ENCODE data around the gene HSD17B12.

HSD17B12 gene

DNA sequence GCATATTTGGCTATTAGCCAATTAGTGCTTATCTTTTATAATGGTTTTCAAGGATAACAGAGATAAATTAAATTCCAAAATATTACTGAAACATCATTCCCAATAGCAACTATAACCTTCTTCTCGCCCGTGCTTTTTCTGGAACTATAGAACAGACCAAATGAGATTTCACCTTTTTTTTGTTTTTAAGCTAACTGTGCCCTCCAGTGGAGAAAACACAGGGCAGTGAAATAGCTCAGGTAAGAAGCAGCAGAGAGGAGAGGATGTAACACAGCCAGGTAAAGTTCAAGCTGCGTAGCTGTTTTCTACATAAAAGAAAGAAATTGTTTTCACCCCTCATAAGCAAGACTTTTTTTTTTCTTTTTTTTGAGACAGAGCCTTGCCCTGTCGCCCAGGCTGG, 28.2 kb downstream of the HSD17B12 start:
- Histone ChIP-seq H3K36me3 (ENCODE audit: insufficient read depth, low read length) (no peaks in the 10 kb centered on the region), H3K79me2 (ENCODE audit: control insufficient read depth, insufficient read depth, low read length, unreplicated experiment) (peaks cover 39% of the 10 kb centered on the region), H3K27me3 (ENCODE audit: insufficient read depth, low read length) (no peaks in the 10 kb centered on the region), H3K4me1 (ENCODE audit: control insufficient read depth, insufficient read depth, low read length, unreplicated experiment) (no peaks in the 10 kb centered on the region), H3K27ac (ENCODE audit: low read depth, low read length) (no peak overlapping the region), H3K4me3 (ENCODE audit: low read depth, low read length) (no peak overlapping the region), H2AFZ (ENCODE audit: low read length, unreplicated experiment) (no peak overlapping the region)

DNA sequence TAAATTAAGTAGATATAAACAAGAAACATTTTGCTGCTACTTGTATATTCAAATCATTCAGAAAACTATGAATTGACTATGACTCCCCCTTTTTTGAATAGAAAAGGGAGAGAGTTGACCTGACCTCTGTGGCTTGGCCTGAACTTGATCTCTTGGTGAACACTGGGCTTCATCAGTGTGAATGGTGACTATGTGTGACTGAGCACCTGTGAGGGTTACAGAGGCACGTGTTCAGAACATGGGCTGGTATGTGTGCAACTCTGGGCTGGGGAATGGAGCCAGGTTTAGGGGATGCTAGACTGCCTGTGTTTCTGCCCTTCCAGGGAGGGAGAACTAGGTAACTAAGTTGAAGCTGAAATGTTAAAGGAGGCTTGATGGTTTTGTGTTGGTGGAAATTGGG, 29.2 kb downstream of the HSD17B12 start:
- peaks cover 35% of the 10 kb centered on the region for H3K79me2 ChIP-seq (ENCODE audit: control insufficient read depth, insufficient read depth, low read length, unreplicated experiment)
- H3K4me3 ChIP-seq (ENCODE audit: low read depth, low read length), result no peak overlapping the region
- H3K27ac ChIP-seq (ENCODE audit: low read depth, low read length), result no peak overlapping the region
- no peaks in the 10 kb centered on the region for H3K4me1 ChIP-seq (ENCODE audit: control insufficient read depth, insufficient read depth, low read length, unreplicated experiment)
- H2AFZ ChIP-seq (ENCODE audit: low read length, unreplicated experiment), result no peak overlapping the region
- H3K27me3 ChIP-seq (ENCODE audit: insufficient read depth, low read length), result no peaks in the 10 kb centered on the region
- H3K36me3 ChIP-seq (ENCODE audit: insufficient read depth, low read length), result no peaks in the 10 kb centered on the region

DNA sequence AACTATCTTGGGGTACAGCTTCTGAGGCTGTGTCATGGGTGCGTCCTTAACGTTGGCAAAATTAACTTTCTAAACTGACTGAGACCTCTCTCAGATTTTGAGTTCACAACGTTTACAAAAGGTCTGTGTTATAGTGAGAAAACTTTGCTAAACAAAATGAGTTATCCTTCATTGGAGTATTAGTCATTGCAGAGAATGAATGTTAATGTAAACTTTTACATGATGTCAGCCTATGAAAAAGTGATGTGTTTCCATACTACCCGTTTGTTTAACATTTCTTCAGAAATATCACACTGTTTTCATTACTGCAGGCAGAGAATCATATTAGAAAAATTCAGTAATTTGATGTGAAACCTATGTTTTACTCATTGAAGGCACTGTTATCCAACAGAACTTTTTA, 32.1 kb downstream of the HSD17B12 start:
- Histone ChIP-seq H3K4me3 (ENCODE audit: low read depth, low read length) (no peak overlapping the region), H3K36me3 (ENCODE audit: insufficient read depth, low read length) (peaks cover 6% of the 10 kb centered on the region), H3K27me3 (ENCODE audit: insufficient read depth, low read length) (no peaks in the 10 kb centered on the region), H3K27ac (ENCODE audit: low read depth, low read length) (no peak overlapping the region), H3K79me2 (ENCODE audit: control insufficient read depth, insufficient read depth, low read length, unreplicated experiment) (peaks cover 32% of the 10 kb centered on the region), H2AFZ (ENCODE audit: low read length, unreplicated experiment) (no peak overlapping the region), H3K4me1 (ENCODE audit: control insufficient read depth, insufficient read depth, low read length, unreplicated experiment) (no peaks in the 10 kb centered on the region)

DNA sequence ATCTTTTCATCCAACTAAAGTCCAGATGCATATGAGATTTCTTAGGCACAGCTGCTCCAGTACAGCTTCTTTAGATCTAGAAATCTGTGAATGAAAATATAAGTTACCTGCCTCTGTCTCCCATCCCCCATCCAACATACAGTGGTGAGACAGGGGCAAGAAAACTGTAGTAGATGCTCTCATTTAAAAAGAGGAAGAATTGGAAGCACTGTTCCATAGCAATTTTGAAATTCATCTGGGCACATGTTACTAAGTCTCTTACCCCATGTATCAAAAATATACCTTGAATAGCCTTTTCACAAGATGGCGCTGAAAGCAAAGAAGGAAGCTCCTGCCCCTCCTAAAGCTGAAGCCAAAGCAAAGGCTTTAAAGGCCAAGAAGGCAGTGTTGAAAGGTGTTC, 37.8 kb downstream of the HSD17B12 start:
- Histone ChIP-seq H3K27ac (ENCODE audit: low read depth, low read length) (no peak overlapping the region), H2AFZ (ENCODE audit: low read length, unreplicated experiment) (no peak overlapping the region), H3K27me3 (ENCODE audit: insufficient read depth, low read length) (no peaks in the 10 kb centered on the region), H3K36me3 (ENCODE audit: insufficient read depth, low read length) (peaks cover 15% of the 10 kb centered on the region), H3K4me3 (ENCODE audit: low read depth, low read length) (no peak overlapping the region), H3K4me1 (ENCODE audit: control insufficient read depth, insufficient read depth, low read length, unreplicated experiment) (no peaks in the 10 kb centered on the region), H3K79me2 (ENCODE audit: control insufficient read depth, insufficient read depth, low read length, unreplicated experiment) (peaks cover 32% of the 10 kb centered on the region)

GRCh38 chr11:43723617-43724016, 43.1 kb downstream of the HSD17B12 start:
- H3K79me2 ChIP-seq (ENCODE audit: control insufficient read depth, insufficient read depth, low read length, unreplicated experiment), result peaks cover 18% of the 10 kb centered on the region

DNA sequence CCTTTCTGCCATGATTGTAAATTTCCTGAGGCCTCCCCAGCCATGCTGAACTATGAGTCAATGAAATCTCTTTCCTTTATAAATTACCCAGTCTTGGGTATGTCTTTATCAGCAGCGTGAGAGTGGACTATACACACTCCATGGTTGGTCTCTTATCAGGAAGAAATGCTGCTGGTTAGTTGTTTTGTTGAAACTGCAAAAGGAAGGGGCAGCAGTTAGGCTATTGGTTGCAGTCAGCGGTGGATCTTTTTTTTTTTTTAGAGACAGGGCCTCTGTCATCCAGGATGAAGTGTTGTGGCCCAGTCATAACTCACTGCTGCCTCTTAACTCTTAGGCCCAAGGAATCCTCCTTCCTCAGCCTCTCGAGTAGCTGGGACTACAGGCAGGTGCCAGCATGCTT, 51.7 kb downstream of the HSD17B12 start:
- H3K79me2 ChIP-seq (ENCODE audit: control insufficient read depth, insufficient read depth, low read length, unreplicated experiment), result peaks cover 42% of the 10 kb centered on the region
- peaks cover 9% of the 10 kb centered on the region for H3K4me1 ChIP-seq (ENCODE audit: control insufficient read depth, insufficient read depth, low read length, unreplicated experiment)
- no peak overlapping the region for H3K27ac ChIP-seq (ENCODE audit: low read depth, low read length)
- no peak overlapping the region for H3K4me3 ChIP-seq (ENCODE audit: low read depth, low read length)
- no peaks in the 10 kb centered on the region for H3K27me3 ChIP-seq (ENCODE audit: insufficient read depth, low read length)
- H3K36me3 ChIP-seq (ENCODE audit: insufficient read depth, low read length), result 0 out of 2 replicates have a peak, but pooled peaks cover 9% of the 10 kb centered on the region
- no peak overlapping the region for H2AFZ ChIP-seq (ENCODE audit: low read length, unreplicated experiment)

More at GRCh38 chr11:43723617-43724016, 43.1 kb downstream of the HSD17B12 start:
- Histone ChIP-seq H3K36me3 (ENCODE audit: insufficient read depth, low read length) (peaks cover 6% of the 10 kb centered on the region; the same call in 1 of the 2 replicates), H3K27ac (ENCODE audit: low read depth, low read length) (no peak overlapping the region), H3K4me1 (ENCODE audit: control insufficient read depth, insufficient read depth, low read length, unreplicated experiment) (no peaks in the 10 kb centered on the region), H2AFZ (ENCODE audit: low read length, unreplicated experiment) (no peak overlapping the region), H3K4me3 (ENCODE audit: low read depth, low read length) (no peak overlapping the region), H3K27me3 (ENCODE audit: insufficient read depth, low read length) (no peaks in the 10 kb centered on the region)

- Histone ChIP-seq H3K79me2 (ENCODE audit: control insufficient read depth, insufficient read depth, low read length, unreplicated experiment) (peaks cover 54% of the 10 kb centered on the region), H3K4me3 (ENCODE audit: low read depth, low read length) (no peak overlapping the region), H3K27ac (ENCODE audit: low read depth, low read length) (no peak overlapping the region), H2AFZ (ENCODE audit: low read length, unreplicated experiment) (no peak overlapping the region), H3K36me3 (ENCODE audit: insufficient read depth, low read length) (0 out of 2 replicates have a peak, but pooled peaks cover 9% of the 10 kb centered on the region), H3K4me1 (ENCODE audit: control insufficient read depth, insufficient read depth, low read length, unreplicated experiment) (peaks cover 21% of the 10 kb centered on the region), H3K27me3 (ENCODE audit: insufficient read depth, low read length) (no peaks in the 10 kb centered on the region)
Observed at GRCh38 chr11:43734256-43734655, 53.7 kb downstream of the HSD17B12 start.

GRCh38 chr11:43735115-43735514, 54.6 kb downstream of the HSD17B12 start:
- peaks cover 22% of the 10 kb centered on the region for H3K4me1 ChIP-seq (ENCODE audit: control insufficient read depth, insufficient read depth, low read length, unreplicated experiment)
- no peak overlapping the region for H3K4me3 ChIP-seq (ENCODE audit: low read depth, low read length)
- H2AFZ ChIP-seq (ENCODE audit: low read length, unreplicated experiment), result no peak overlapping the region
- 0 out of 2 replicates have a peak, but pooled peaks cover 9% of the 10 kb centered on the region for H3K36me3 ChIP-seq (ENCODE audit: insufficient read depth, low read length)
- no peak overlapping the region for H3K27ac ChIP-seq (ENCODE audit: low read depth, low read length)
- H3K79me2 ChIP-seq (ENCODE audit: control insufficient read depth, insufficient read depth, low read length, unreplicated experiment), result peaks cover 54% of the 10 kb centered on the region
- no peaks in the 10 kb centered on the region for H3K27me3 ChIP-seq (ENCODE audit: insufficient read depth, low read length)

DNA sequence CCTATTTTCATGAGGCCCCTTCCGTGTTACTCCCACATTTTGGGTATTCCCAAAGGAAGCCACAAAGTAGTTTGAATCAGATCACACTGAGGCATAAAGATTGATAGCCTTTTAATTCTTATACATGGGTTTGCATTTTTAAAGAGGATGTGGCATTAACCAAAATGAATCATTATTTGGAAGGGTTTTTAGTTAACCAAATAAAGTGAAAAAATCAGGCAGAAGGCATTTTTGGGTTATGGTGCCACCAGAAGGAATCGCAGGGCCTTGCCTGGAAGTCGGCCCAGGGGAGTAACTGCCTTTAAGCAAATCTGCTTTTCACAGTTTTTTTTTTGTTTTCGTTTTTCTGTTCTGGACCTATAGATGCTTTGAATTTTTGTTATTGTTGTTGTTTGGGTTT, 55.4 kb downstream of the HSD17B12 start:
- H3K36me3 ChIP-seq (ENCODE audit: insufficient read depth, low read length), result 0 out of 2 replicates have a peak, but pooled peaks cover 9% of the 10 kb centered on the region
- no peak overlapping the region; the same call in 1 of the 2 replicates for H3K4me3 ChIP-seq (ENCODE audit: low read depth, low read length)
- H3K27me3 ChIP-seq (ENCODE audit: insufficient read depth, low read length), result no peaks in the 10 kb centered on the region
- H2AFZ ChIP-seq (ENCODE audit: low read length, unreplicated experiment), result no peak overlapping the region
- peaks cover 22% of the 10 kb centered on the region for H3K4me1 ChIP-seq (ENCODE audit: control insufficient read depth, insufficient read depth, low read length, unreplicated experiment)
- H3K27ac ChIP-seq (ENCODE audit: low read depth, low read length), result peak overlapping the region; percentile 9
- peaks cover 59% of the 10 kb centered on the region for H3K79me2 ChIP-seq (ENCODE audit: control insufficient read depth, insufficient read depth, low read length, unreplicated experiment)

- no peak overlapping the region for H3K4me3 ChIP-seq (ENCODE audit: low read depth, low read length)
- peaks cover 22% of the 10 kb centered on the region for H3K4me1 ChIP-seq (ENCODE audit: control insufficient read depth, insufficient read depth, low read length, unreplicated experiment)
- peaks cover 56% of the 10 kb centered on the region for H3K79me2 ChIP-seq (ENCODE audit: control insufficient read depth, insufficient read depth, low read length, unreplicated experiment)
- peak overlapping the region; percentile 21 for H3K27ac ChIP-seq (ENCODE audit: low read depth, low read length)
- 0 out of 2 replicates have a peak, but pooled peaks cover 9% of the 10 kb centered on the region for H3K36me3 ChIP-seq (ENCODE audit: insufficient read depth, low read length)
- no peak overlapping the region for H2AFZ ChIP-seq (ENCODE audit: low read length, unreplicated experiment)
- H3K27me3 ChIP-seq (ENCODE audit: insufficient read depth, low read length), result no peaks in the 10 kb centered on the region
Observed at GRCh38 chr11:43736502-43737200, 56.1 kb downstream of the HSD17B12 start.

DNA sequence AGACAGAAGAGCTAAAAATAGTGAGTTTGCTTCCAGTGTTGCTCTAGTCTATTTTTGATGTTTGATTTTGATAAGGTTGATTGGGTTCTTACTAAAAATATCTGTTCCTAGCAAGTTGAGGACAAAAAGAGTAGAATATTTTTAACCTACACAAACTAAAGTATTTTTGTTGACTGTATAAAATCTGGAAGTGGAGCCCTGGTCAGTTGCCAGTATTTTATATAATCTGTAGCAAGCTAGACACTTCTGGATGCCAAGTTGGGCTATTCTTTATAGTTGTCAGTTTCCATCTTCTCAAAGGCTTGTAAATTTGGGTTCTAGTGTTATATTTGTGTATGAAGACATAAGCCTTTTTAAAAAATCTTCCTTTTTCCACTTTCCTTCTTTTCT, 56.7 kb downstream of the HSD17B12 start:
- Histone ChIP-seq H3K4me3 (ENCODE audit: low read depth, low read length) (no peak overlapping the region), H3K79me2 (ENCODE audit: control insufficient read depth, insufficient read depth, low read length, unreplicated experiment) (peaks cover 53% of the 10 kb centered on the region), H3K27ac (ENCODE audit: low read depth, low read length) (0 out of 2 replicates have a peak overlapping the region, but pooled peaks have one; percentile 21), H3K36me3 (ENCODE audit: insufficient read depth, low read length) (0 out of 2 replicates have a peak, but pooled peaks cover 9% of the 10 kb centered on the region), H3K27me3 (ENCODE audit: insufficient read depth, low read length) (no peaks in the 10 kb centered on the region), H2AFZ (ENCODE audit: low read length, unreplicated experiment) (no peak overlapping the region), H3K4me1 (ENCODE audit: control insufficient read depth, insufficient read depth, low read length, unreplicated experiment) (peaks cover 22% of the 10 kb centered on the region)
